ENCODE data around the gene DNAJC4.

- no peak for TF ChIP-seq POLR2A (IDR thresholded peaks at IDR 0.05)
- no peak for TF ChIP-seq CTCF (IDR thresholded peaks at IDR 0.05)
- TF ChIP-seq EP300 (IDR thresholded peaks at IDR 0.05) = no peak
Observed at GRCh38 chr11:64180891-64181290, 49.5 kb upstream of the DNAJC4 start.

Measured in ovary (tissue), 3 donors.